ENCODE results near the gene NPTN.

Gene NPTN

DNA sequence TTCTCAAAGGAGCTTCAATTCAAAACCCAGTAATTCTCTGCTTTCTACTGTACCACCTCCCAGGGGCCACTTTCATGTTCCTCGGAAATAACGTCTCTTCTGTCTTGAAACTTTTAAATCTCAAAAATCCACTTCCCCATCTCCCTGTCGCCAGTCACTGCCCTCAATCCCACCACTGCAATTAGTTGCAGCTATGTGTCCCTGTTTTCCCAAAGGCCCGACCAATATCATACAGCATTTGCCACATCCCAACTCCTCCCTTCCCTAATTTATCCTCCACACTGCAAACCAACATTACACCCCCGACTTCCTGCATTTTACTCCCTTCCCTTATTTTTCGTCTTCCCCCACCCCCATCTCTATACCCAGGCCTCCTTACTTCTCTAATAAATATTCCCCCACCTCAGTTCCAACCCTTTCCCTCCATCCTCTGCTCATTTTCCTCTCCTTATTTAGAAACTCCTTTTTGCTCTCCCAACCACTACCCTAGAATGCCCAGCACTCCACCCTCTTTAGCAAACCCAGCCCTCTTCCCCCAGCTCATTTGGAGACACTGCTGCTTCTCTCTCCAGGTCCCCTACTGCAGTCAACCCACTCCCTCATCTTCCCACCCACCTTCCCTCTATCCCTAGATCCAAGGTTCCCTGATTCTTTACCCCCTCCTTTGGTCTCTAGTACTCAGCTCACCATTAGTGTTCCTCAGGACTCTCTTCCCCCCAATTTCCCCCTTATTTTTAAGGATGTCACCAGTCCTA, 1.1 kb downstream of the NPTN start:
- DNase-seq (ENCODE audit: low read depth in 2 of 2) = no peak

GRCh38 chr15:73630921-73631362, 2.2 kb downstream of the NPTN start:
- no peak for DNase-seq (ENCODE audit: low read depth in 2 of 2)

DNA sequence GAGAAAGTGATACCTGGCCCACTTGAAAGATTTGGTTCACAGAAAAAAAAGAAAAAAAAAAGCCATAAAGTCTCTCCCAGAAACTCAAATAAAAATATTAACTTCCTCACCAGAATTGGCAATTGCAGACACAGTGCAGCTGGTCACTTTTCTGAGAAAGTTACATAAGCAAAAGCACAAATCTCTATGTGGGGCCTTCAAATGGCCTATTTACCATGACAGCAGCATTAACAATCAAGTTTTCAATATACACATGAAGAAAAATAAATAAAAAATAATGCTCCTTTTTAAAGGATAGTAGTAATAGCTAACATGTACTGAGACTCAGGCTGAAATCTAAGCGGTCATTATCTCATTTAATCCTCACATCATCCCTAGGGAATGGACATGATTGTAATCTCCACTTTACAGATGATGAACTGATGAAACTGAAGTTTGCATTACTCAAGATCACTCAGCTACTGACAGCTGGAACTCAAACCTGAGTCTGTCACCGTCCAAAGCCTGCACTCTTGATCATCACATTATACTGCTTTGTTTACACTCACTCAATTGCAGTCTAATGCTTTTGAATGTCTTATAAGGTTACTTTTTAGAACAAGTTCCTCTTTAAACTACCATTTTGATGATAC, 3.3 kb downstream of the NPTN start:
- DNase-seq (ENCODE audit: low read depth in 2 of 2) = no peak

DNA sequence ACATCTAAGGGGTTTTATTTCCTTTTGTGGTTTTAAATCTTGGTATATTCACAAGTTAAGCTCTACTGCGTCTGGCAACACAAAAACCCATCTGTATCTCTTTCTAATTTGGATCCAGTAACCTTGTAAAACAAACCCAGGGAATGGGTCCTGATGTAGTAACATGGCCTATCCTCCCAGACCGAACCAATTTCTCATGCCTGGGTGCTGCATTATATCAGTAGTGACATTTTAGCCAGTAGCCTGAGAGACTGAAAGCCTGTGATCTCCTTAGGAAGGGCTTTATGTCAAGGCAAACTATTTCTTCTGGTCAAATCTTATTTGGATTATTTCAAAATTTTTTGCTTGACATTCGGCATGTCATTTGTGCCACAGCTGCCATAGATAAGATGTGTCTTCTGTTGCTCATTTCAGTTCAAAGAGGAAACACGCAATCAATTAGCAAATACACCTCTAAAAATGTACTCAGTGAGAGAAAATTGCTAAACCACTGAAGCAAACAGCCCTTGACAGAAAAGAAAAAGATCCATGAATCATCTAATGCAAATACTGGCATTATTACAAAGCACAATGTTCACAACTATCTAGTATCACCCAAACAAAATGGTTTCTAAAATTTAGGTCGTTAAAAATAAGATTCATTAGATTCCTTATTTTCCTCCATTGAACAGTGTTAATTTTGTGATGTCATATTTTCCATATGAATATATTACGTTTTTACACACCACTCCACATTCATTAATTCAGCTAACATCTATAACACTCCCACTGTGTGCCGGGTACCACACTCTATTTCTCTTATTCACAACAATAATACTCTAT, 4.0 kb downstream of the NPTN start:
- no peak for DNase-seq (ENCODE audit: low read depth in 2 of 2)

GRCh38 chr15:73628102-73628501, 5.1 kb downstream of the NPTN start:
- DNase-seq (ENCODE audit: low read depth in 2 of 2) = no peak

GRCh38 chr15:73626072-73626471, 7.1 kb downstream of the NPTN start:
- no peak for DNase-seq (ENCODE audit: low read depth in 2 of 2)

DNA sequence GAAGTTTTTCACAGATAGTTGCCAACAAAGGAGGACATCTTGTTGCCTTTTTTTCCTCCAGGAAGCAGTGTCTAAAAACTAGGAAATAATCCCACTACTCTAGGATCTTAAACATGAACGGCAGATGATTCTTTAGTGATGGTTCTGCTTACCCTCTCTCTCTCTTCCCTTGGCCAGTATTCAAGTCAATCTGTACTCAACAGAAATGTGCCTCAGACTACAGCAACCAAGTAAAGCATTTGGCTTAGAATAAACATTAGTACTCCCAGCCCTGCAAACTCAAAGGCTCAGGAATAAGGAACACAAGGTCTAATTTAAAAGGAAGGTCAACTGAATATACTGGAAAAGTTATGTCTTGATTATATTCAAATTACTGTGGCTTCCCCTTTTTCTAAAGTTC, 8.7 kb downstream of the NPTN start:
- DNase-seq (ENCODE audit: low read depth in 2 of 2) = no peak

- DNase-seq (ENCODE audit: low read depth in 2 of 2) = no peak
Observed at GRCh38 chr15:73621286-73621826, 11.8 kb downstream of the NPTN start.

- no peak for DNase-seq (ENCODE audit: low read depth in 2 of 2)
Observed at GRCh38 chr15:73620078-73620477, 13.1 kb downstream of the NPTN start.

DNA sequence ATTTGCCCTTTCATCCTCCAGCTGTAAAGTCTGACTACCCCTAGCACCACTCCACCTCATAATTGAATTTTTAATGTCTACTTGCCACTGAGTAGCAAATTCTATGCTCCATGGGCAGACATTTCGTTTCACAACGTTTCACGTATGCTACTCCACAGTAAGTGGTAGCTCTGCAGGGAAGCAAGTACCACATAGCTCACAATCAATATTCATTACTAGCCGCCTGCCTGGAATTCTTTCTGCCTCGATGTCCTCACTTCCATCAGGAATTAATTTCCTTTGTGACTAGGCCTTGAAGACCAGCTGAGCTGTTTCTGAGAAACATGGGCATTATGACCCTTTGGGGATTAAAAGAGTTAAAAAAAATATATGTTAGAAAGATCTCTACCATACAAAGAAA, 15.3 kb downstream of the NPTN start:
- no peak for DNase-seq (ENCODE audit: low read depth in 2 of 2)

GRCh38 chr15:73617301-73617831, 15.8 kb downstream of the NPTN start:
- no peak for DNase-seq (ENCODE audit: low read depth in 2 of 2)

- DNase-seq (ENCODE audit: low read depth in 2 of 2) = no peak
Observed at GRCh38 chr15:73608941-73609340, 24.2 kb downstream of the NPTN start.

DNA sequence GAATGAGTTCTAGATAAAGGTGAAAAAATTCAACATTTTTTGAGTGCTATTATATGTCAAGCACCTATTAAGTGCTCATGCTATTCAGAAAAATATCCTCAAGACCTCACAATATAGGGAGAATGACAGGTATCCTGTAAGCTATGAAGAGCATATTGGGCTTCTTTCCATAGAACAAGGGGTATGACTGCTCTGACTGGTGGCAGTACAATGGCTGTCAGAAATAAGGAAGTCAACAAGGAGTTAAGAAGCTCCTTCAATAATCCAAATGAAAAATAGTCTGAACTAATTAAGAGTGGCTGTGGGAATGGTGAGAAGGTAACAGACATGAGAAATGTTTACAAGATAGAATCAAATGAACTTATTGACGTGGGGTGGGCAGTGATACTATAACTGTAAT, 24.7 kb downstream of the NPTN start:
- no peak for DNase-seq (ENCODE audit: low read depth in 2 of 2)

- no peak for DNase-seq (ENCODE audit: low read depth in 2 of 2)
Observed at GRCh38 chr15:73607843-73608242, 25.3 kb downstream of the NPTN start.

- DNase-seq (ENCODE audit: low read depth in 2 of 2) = no peak
Observed at GRCh38 chr15:73607405-73607804, 25.8 kb downstream of the NPTN start.

- DNase-seq (ENCODE audit: low read depth in 2 of 2) = no peak
Observed at GRCh38 chr15:73605759-73606436, 27.3 kb downstream of the NPTN start.

- DNase-seq (ENCODE audit: low read depth in 2 of 2) = no peak
Observed at GRCh38 chr15:73604477-73604876, 28.7 kb downstream of the NPTN start.

- DNase-seq (ENCODE audit: low read depth in 2 of 2) = no peak
Observed at GRCh38 chr15:73602992-73603391, 30.2 kb downstream of the NPTN start.

DNA sequence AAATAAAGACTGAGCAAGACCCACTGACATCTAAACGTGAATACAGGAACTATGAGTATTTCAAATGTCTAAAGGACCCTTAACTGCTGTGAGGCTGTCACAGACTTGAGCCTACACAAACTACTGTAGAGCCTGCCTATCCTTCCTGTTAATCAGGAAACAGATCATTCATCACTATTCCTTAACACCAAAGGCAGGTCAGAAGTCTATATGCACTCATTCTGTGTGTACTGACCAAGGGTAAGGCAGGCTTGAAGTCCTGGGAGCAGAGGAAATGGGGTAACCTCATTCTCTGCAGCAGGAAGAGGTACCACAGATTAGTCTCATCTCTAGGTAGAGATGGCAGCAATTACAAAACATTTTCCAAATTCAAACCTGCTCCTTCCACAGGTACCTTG, 30.7 kb downstream of the NPTN start:
- DNase-seq (ENCODE audit: low read depth in 2 of 2) = no peak

DNA sequence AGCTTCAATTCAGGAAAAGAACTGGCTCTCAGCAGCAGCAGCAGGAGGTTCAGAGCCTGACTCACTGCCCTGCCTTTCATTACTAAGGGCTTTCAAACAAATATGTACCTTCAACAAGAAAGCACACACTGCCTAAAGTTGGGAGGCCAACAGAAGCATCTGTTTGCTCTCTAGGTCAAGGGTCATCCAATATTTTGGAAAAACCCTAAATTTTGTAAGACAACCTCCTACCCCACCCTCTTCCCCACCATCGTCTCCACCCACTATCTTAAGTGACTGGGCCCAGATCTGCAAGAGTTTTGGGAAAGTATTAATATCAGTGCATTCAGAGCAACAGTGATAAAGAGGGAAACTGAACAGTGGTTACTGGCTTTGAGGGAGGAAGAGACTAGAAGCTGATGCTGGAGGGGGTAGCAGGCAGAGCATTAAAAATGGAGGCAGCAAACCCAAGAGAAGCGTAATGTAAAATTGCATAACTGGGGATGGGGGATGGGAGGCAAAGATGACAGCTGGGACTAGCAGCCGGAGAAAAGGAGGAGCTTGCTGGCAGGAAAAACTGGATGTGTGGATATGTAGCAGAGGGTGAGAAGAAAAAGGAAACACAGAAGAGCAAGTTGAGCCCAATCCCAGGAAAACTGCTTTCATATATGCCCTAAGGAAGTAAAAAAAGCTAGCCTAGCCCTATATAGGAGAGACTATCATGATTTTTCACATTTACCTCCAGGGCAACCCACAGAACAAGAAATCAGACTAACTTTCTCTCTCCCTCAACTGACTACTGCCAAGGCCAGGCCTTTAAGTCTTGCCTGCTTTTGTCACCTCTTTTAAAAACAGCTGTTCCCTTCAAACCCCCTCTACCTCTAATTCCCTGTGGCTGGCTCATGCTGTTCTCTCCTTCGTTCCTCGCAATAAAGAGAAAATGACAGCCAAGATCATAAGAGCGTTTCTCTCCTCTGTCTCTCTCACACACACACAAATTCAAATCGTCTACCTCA, 31.4 kb downstream of the NPTN start:
- DNase-seq (ENCODE audit: low read depth in 2 of 2) = no peak
